ENCODE results near the gene TCF7L2.

- TF ChIP-seq ARNTL (CRISPR knock-in tag; IDR thresholded peaks at IDR 0.05; ENCODE audit: borderline replicate concordance, low read depth) (no peak), GLIS3 (CRISPR knock-in tag; IDR thresholded peaks at IDR 0.05) (no peak), TCF4 (CRISPR knock-in tag; IDR thresholded peaks at IDR 0.05; ENCODE audit: borderline replicate concordance) (no peak), PPARA (CRISPR knock-in tag; IDR thresholded peaks at IDR 0.05; ENCODE audit: borderline replicate concordance) (no peak), ESRRG (CRISPR knock-in tag; IDR thresholded peaks at IDR 0.05) (no peak), ZC3H10 (CRISPR knock-in tag; IDR thresholded peaks at IDR 0.05) (no peak), POU6F1 (CRISPR knock-in tag; IDR thresholded peaks at IDR 0.05; ENCODE audit: borderline replicate concordance, low read depth) (no peak), ZFP30 (CRISPR knock-in tag; IDR thresholded peaks at IDR 0.05) (no peak), ZFP3 (CRISPR knock-in tag; IDR thresholded peaks at IDR 0.05) (no peak), RARB (CRISPR knock-in tag; IDR thresholded peaks at IDR 0.05) (no peak), OSR1 (CRISPR knock-in tag; IDR thresholded peaks at IDR 0.05) (no peak), BACH2 (CRISPR knock-in tag; IDR thresholded peaks at IDR 0.05; ENCODE audit: borderline replicate concordance) (no peak), CREB5 (CRISPR knock-in tag; IDR thresholded peaks at IDR 0.05; ENCODE audit: low read depth) (no peak), ZNF70 (CRISPR knock-in tag; IDR thresholded peaks at IDR 0.05) (no peak)
Observed at GRCh38 chr10:113044016-113044755, 94.1 kb downstream of the TCF7L2 start.

Data from SK-N-SH treated with all-trans-retinoic acid at 6 μM for 48 hours (cell line).